GM21717 (cell line): Measurements from ENCODE around the gene ERAL1.
"Not testable (repeated sequence)": the region's sequence is repeated elsewhere in the genome, so short reads cannot be mapped to it uniquely, and the experiment has no call there.

Experiments
- ATAC-seq: cut with Tn5 transposase; IDR thresholded peaks from one replicate; pipeline ENCODE4 v1.9.1; 2021; ENCODE audit warnings: mild to moderate bottlenecking, moderate library complexity; ENCODE audit not compliant: unreplicated experiment

Gene ERAL1

DNA sequence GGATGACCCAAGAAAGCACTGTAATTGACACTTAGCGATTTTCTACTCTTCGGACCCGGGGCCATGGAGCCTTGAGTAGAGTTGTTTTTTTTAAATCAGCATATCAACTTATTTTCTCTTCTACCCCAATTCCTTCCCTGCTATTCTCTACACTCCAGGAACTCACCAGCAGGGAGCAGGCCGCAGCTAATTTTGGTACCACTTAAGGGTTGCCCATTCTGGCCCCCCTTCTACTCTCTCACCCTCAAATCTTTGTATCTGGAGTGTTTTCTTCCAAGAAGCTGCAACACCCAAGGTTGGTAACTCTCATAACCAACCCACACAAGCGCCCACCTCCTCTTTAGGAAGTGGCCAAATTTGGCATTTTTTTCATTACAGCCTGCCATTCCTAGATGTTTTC, 5.5 kb upstream of the ERAL1 start:
- ATAC-seq = no peak

GRCh38 chr17:28853295-28853694, 1.5 kb upstream of the ERAL1 start:
- no peak for ATAC-seq

DNA sequence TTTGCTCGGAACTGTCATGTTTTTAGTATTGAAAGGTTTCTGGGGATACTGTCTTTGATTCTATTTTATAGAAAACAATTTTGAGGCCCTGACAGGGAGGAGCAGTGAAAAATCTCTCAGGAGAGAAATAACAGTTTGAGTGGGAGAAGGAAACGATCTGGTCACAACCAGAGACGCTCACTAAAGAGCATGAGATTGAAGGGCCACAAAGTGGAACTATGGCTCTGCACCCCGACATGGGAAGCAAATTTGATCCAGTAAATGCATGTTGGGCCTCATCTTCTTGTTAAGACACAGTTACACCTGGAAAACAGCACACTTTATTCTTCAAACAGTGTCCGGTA, 492 bp downstream of the ERAL1 start:
- ATAC-seq = no peak

GRCh38 chr17:28856028-28856574, 1.3 kb downstream of the ERAL1 start:
- ATAC-seq = no peak

DNA sequence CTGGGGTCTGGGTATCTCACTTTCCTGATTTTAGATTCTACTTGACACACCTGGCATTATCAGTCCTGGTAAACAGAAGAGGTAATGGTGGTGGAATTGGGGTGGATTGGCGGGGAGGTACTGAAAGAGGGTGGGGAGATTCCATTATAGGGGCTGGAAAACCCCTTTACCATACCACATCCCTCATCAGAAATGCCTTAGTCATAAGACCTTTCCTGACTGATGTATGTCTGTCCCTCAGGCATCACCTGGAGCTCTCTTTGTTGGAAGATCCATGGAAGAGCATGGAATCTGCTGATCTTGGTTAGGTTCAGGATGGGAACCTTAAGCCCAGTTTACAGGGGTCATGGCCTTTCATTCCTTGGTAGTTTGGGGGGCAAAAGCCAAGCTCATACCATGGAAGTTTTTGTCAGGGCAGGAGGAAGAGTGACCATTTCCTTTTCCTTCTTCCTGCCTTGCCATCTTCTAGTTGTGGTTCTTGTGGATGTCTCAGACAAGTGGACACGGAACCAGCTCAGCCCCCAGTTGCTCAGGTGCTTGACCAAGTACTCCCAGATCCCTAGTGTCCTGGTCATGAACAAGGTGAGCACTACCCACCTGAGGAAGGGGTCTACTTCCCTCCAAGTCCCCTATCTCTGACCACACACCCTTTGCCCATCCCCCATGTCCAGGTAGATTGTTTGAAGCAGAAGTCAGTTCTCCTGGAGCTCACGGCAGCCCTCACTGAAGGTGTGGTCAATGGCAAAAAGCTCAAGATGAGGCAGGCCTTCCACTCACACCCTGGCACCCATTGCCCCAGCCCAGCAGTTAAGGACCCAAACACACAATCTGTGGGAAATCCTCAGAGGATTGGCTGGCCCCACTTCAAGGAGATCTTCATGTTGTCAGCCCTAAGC, 3.3 kb downstream of the ERAL1 start:
- ATAC-seq = no peak

- ATAC-seq = no peak
Observed at GRCh38 chr17:28858801-28859355, 4.1 kb downstream of the ERAL1 start.

GRCh38 chr17:28860363-28860808, 5.6 kb downstream of the ERAL1 start:
- ATAC-seq = no peak

DNA sequence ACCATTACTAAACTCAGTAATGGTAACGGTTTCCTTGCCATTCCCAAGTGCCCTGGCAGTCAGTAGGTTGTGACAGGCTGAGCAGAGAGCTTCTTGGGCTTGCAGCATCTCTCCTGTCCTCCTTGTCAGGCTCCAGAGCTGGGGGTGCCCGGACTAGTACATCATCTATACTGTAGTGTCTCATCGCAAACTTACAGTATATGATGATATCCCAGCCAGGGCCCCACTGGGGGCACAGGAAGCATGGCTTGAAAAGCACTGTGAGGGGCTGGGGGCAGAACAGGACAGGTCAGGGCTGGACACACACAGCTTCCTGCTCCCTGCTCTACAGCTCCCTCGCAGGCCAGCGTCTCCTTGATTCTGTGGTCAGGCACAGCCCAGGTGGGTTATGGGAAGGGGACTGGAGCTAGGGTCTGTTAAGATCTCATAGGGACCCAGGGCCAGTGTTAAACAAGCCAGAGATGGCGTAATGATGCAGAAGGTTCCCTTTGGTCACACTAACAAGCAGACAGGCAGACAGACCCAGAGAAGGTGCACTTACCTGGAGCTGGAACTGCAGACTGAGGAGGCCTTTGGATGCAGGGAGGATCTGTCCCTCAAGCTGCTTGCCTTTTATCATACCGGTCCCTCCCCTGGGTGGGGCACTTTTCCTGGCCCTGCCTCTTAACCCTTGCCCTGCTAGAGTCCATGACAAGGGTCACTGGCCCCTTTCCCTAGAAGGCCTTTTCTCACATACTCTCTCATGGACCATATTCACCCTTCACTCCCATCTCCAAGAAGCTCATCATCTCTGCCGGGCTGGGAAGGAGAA, 6.8 kb downstream of the ERAL1 start:
- no peak for ATAC-seq

DNA sequence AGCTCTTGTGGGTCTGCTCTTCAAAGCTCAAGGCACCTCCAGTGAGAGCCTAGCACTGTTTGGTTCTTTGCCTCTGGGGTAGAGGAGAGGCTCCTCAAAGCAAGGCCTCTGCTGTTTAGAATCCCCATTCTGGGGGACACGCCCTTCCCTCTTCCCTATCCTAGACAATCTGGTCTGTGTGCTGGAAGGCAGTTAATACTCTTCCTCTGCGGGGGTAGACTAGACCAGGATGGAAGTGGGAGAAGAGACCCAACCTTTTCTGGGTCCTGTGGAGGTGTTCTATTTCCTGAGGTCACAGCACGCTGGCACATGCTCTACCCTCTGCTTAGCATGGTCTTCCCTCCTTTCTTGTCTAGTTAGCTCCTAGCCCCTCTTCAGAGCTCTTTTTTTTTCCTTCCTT, 7.7 kb downstream of the ERAL1 start:
- no peak for ATAC-seq

GRCh38 chr17:28863953-28864352, 9.1 kb downstream of the ERAL1 start:
- no peak for ATAC-seq

GRCh38 chr17:28864991-28865849, 10.4 kb downstream of the ERAL1 start:
- ATAC-seq = no peak

DNA sequence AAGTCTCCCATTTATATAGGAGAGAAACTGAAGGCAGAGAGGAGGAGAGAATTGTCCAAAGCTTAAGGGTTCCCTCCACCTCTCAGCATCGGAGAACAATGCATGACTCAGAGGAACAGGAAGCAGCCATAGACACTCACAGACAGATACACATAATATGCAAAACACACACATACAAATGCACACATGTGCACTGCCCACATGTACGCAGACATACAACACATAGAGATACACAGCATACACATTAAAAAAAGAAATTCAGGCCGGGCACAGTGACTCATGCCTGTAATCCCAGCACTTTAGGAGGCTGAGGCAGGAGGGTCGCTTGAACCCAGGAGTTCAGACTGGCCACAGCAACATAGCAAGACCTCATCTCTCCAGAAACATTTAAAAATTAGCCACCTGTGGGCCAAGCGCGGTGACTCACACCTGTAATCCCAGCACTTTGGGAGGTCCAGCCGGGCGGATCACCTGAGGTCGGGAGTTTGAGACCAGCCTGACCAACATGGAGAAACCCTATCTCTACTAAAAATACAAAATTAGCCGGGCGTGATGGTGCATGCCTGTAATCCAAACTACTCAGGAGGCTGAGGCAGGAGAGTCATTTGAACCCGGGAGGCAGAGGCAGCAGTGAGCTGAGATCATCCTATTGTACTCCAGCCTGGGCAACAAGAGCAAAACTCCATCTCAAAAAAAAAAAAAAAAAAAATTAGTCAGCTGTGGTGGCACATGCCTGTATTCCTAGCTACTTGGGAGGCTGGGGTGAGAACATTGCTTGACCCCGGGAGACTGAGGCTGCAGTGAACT, 11.3 kb downstream of the ERAL1 start:
- no peak for ATAC-seq

- no peak for ATAC-seq
Observed at GRCh38 chr17:28867276-28867675, 12.5 kb downstream of the ERAL1 start.

DNA sequence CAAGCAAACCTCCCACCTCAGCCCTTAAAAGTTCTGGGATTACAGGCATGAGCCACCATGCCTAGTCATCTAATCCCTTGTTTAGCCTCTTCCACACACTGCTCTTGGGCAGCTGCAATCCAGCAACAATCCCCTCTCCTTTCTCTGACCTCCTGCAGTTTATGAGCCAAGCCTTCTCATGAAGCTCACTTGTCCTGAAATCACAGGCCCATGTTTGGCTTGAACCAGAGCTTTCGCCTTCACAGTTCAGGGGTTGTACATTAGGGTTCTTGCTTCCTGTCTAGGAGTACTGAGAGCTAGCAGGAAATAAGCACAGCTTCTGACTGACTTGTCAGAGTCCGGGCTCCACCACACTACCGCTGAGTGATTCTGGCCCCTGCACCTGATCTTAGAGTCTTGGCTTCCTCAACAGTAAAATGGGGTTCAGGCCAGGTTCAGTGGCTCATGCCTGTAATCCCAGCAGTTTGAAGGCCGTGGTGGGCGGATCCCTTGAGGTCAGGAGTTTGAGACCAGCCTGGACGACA, 16.3 kb downstream of the ERAL1 start:
- peak; percentile 72 for ATAC-seq

DNA sequence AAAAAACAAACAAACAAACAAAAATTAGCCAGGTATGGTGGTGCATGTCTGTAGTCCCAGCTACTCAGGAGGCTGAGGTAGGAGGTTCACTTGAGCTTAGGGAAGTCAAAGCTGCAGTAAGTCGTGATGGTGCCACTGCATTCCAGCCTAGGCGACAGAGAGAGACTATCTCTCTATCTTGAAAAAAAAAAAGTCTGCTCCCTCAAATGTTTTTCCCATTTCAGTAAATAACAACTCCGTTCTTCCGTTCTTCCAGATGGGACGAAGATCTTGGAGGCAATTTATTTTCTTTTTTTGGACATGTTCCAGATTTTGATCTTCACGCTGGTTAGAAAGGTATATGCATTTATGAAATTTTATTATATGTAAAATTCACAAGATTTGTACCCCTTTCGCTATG, 19.0 kb downstream of the ERAL1 start:
- no peak for ATAC-seq

DNA sequence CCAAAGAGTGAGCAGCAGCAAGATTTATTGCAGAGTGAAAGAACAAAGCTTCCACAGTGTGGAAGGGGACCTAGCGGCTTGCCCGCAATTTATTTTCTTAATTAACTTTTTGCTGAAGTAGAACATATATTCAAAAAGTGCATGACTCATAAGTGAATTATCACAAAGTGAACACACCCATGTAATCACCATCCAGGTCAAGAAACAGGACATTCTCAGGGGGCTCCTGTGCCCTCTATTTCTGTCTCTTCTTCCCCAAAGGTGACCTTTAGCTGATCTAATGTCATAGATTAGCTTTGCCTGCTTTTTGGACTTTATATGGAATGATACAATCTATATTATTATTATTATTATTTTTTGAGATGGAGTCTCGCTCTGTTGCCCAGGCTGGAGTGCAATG, 19.9 kb downstream of the ERAL1 start:
- ATAC-seq = no peak

DNA sequence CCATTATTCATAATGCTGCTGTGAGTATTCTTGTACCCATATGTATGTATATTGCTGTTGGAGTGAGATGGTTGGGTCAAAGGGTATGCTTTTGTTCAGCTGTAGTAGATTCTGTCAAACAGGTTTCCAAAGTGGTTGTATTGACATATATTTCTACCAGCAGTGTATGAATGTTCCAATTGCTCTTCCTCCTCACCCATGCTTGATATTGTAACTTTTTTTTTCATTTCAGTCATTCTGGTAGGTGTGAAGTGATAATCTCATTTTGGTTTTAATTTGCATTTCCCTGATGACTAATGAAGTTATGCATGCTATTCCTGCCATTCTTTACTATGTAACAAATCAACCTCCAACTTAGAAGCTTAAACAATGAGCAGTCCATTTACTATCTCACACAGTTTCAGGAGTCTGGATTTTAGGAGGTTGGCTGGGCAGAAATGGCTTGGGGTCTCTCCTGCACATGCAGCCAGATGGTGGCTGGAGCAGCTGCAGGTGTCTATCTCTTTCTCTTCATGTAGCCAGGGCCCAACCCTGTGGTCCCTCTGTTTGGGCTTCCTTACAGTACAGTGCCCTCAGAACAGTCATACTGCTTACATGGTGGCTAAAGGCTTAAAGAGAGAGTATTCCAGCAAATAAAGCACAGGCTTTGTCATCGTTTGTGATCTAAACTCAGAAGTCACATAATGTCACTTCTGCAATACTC, 21.2 kb downstream of the ERAL1 start:
- ATAC-seq = no peak

GRCh38 chr17:28877150-28877711, 22.4 kb downstream of the ERAL1 start:
- not testable (repeated sequence) for ATAC-seq
